ENCODE results near the gene MKRN3. TPM values are rescaled to one million over a fixed set of nuclear protein-coding genes. Genes with fewer than 3 reads are reported as not detected.

MKRN3 gene
- total and polyA plus RNA-seq, 5 donors from 2014 or later: 2.2 to 3.2 (median 2.5) TPM

GRCh38 chr15:23616536-23616935, 51.1 kb downstream of the MKRN3 start:
- H3K9me3 Mint-ChIP-seq: peaks cover 0 to 8% (median 2%) of the 10 kb centered on the region in 7 donors
- H3K4me3 ChIP-seq (ENCODE audit: low read depth, low read length): no peak overlapping the region
- H3K27me3 ChIP-seq (ENCODE audit: control insufficient read depth, insufficient read depth, low read length): no peaks in the 10 kb centered on the region
- H3K9me3 ChIP-seq (ENCODE audit: control insufficient read depth in 2 of 2, low read length in 2 of 2): peaks cover 0 to 4% of the 10 kb centered on the region in 2 experiments
- DNase-seq: no peak
- no peaks in the 10 kb centered on the region for H3K36me3 Mint-ChIP-seq
- no peaks in the 10 kb centered on the region for H3K27me3 Mint-ChIP-seq
- H3K27ac ChIP-seq (ENCODE audit: insufficient read depth, low read length, poor library complexity, severe bottlenecking): no peak overlapping the region
- no peaks in the 10 kb centered on the region for H3K4me1 Mint-ChIP-seq
- no peak for ATAC-seq (ENCODE audit: low read depth in 2 of 2)
- no peaks in the 10 kb centered on the region for H3K4me1 ChIP-seq (ENCODE audit: control insufficient read depth, insufficient read depth, low read length, poor library complexity, severe bottlenecking)
- H3K4me3 Mint-ChIP-seq: no peak overlapping the region
- no peak overlapping the region for H3K27ac Mint-ChIP-seq
- H3K36me3 ChIP-seq (ENCODE audit: control insufficient read depth, insufficient read depth, low read length): no peaks in the 10 kb centered on the region

Other genes with a start within 250 kb of the MKRN3 start
- not detected for gene GOLGA6L26, start 231.5 kb upstream of the MKRN3 start, total RNA-seq
- not detected for gene GOLGA6L26, start 231.5 kb upstream of the MKRN3 start, polyA plus RNA-seq
- gene GOLGA8S, start 210.9 kb upstream of the MKRN3 start, total RNA-seq: not detected
- not detected for gene GOLGA8S, start 210.9 kb upstream of the MKRN3 start, polyA plus RNA-seq
- gene GOLGA6L2, start 118.4 kb upstream of the MKRN3 start, total RNA-seq: not detected
- gene GOLGA6L2, start 118.4 kb upstream of the MKRN3 start, polyA plus RNA-seq: not detected
- gene MAGEL2, start 82.2 kb downstream of the MKRN3 start, total RNA-seq: not detected
- not detected for gene MAGEL2, start 82.2 kb downstream of the MKRN3 start, polyA plus RNA-seq
- not detected for gene NDN, start 121.6 kb downstream of the MKRN3 start, total RNA-seq
- gene NDN, start 121.6 kb downstream of the MKRN3 start, polyA plus RNA-seq: 1 to 10 TPM in 2 of 4 donors, under 1 TPM in 1, not detected in 1; 0.29 to 1.7 (median 1.1) TPM